Measurements from ENCODE around the gene HOXB8.

Gene HOXB8

DNA sequence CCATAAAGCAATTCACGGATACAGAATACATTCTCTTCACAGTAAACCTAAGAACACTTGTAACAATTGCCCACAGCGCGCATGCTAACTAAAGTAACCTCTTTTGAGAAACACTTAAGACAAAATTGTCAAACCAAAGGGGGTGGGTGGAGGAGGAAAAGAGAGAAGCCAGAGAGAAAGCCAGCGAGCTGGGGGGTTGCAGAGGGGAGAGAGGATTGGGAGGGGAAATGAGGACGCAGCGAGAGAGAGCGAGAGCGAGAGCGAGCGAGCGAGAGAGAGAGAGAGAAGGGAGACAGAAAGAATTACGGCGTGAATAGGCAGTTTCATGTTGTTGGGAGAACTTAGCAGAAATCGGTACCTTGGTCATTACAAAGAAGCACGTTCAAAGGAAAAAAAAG, 2.6 kb downstream of the HOXB8 start:
- ATAC-seq (ENCODE audit: low read depth) (no peak), DNase-seq (ENCODE audit: low spot score) (no peak)
- H3K36me3 ChIP-seq (ENCODE audit: low read depth), result no peaks in the 10 kb centered on the region
- peaks cover 39% of the 10 kb centered on the region for H3K27me3 ChIP-seq (ENCODE audit: insufficient read depth, poor library complexity, severe bottlenecking)
- no peaks in the 10 kb centered on the region for H3K9me3 ChIP-seq (ENCODE audit: severe bottlenecking)
- TF ChIP-seq, protein P1, sequence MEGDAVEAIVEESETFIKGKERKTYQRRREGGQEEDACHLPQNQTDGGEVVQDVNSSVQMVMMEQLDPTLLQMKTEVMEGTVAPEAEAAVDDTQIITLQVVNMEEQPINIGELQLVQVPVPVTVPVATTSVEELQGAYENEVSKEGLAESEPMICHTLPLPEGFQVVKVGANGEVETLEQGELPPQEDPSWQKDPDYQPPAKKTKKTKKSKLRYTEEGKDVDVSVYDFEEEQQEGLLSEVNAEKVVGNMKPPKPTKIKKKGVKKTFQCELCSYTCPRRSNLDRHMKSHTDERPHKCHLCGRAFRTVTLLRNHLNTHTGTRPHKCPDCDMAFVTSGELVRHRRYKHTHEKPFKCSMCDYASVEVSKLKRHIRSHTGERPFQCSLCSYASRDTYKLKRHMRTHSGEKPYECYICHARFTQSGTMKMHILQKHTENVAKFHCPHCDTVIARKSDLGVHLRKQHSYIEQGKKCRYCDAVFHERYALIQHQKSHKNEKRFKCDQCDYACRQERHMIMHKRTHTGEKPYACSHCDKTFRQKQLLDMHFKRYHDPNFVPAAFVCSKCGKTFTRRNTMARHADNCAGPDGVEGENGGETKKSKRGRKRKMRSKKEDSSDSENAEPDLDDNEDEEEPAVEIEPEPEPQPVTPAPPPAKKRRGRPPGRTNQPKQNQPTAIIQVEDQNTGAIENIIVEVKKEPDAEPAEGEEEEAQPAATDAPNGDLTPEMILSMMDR (IDR thresholded peaks at IDR 0.05; ENCODE audit: poor library complexity, severe bottlenecking), result no peak
- no peak overlapping the region for H3K27ac ChIP-seq (ENCODE audit: poor library complexity, severe bottlenecking)
- H3K4me3 ChIP-seq (ENCODE audit: severe bottlenecking), result peak overlapping the region; percentile 35
- H3K4me1 ChIP-seq (ENCODE audit: insufficient read depth, poor library complexity, severe bottlenecking), result peaks cover 5% of the 10 kb centered on the region

DNA sequence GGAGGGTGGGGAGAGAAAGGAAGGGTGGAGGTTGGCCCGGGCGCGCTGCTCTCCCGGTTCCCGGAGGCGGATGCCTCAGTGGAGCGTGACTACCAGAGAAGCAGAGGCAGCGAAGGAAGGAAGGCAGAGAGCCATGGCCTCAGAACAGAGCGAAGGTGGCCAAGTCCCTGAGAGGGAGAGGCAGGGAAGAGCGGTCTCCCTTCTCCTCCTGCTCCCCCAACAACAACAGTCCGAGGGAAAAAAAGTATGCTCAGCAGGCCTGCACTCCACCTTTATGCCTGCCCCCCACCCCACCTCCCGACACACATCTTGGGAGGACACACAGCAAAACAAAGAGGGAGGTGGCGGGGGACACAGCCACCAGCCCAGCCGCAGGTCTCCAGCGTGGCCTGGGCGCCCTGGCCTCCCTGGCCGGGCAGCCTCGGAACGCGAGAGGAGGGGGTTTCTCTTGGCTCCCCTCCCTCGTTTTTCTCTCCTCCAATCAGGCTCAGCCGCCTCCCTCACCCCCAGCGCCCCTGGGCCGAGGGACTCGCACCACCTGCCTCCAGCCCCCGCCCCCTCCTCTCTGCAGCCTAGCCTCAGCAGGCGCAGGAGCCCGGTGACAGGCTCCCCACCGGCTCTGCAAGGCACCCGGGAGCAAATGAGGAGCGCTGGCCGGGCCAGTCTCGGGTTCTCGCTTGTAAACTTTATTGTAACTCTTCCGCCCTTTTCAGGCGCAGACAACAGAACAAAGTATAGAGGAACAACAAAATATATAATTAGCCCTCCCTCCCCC, 3.2 kb downstream of the HOXB8 start:
- H3K4me1 ChIP-seq (ENCODE audit: insufficient read depth, poor library complexity, severe bottlenecking), result peaks cover 5% of the 10 kb centered on the region
- no peaks in the 10 kb centered on the region for H3K9me3 ChIP-seq (ENCODE audit: severe bottlenecking)
- peak overlapping the region; percentile 66 for H3K27ac ChIP-seq (ENCODE audit: poor library complexity, severe bottlenecking)
- TF ChIP-seq, protein P1 (IDR thresholded peaks at IDR 0.05; ENCODE audit: poor library complexity, severe bottlenecking), result no peak
- no peaks in the 10 kb centered on the region for H3K36me3 ChIP-seq (ENCODE audit: low read depth)
- H3K27me3 ChIP-seq (ENCODE audit: insufficient read depth, poor library complexity, severe bottlenecking), result peaks cover 33% of the 10 kb centered on the region
- peak overlapping the region; percentile 35 for H3K4me3 ChIP-seq (ENCODE audit: severe bottlenecking)
- peak; percentile 10; the same call in 2 of the 3 replicates for ATAC-seq (ENCODE audit: low read depth)
- no peak for DNase-seq (ENCODE audit: low spot score)

- Histone ChIP-seq H3K27me3 (ENCODE audit: insufficient read depth, poor library complexity, severe bottlenecking) (peaks cover 27% of the 10 kb centered on the region), H3K4me3 (ENCODE audit: severe bottlenecking) (peak overlapping the region; percentile 55), H3K27ac (ENCODE audit: poor library complexity, severe bottlenecking) (peak overlapping the region; percentile 66), H3K4me1 (ENCODE audit: insufficient read depth, poor library complexity, severe bottlenecking) (peaks cover 5% of the 10 kb centered on the region), H3K36me3 (ENCODE audit: low read depth) (no peaks in the 10 kb centered on the region), H3K9me3 (ENCODE audit: severe bottlenecking) (no peaks in the 10 kb centered on the region)
- no peak for DNase-seq (ENCODE audit: low spot score)
- ATAC-seq (ENCODE audit: low read depth), result peak; percentile 11; the same call in 2 of the 3 replicates
- TF ChIP-seq, protein P1 (IDR thresholded peaks at IDR 0.05; ENCODE audit: poor library complexity, severe bottlenecking), result no peak
Measured at GRCh38 chr17:48611213-48611612, 3.9 kb downstream of the HOXB8 start.

DNA sequence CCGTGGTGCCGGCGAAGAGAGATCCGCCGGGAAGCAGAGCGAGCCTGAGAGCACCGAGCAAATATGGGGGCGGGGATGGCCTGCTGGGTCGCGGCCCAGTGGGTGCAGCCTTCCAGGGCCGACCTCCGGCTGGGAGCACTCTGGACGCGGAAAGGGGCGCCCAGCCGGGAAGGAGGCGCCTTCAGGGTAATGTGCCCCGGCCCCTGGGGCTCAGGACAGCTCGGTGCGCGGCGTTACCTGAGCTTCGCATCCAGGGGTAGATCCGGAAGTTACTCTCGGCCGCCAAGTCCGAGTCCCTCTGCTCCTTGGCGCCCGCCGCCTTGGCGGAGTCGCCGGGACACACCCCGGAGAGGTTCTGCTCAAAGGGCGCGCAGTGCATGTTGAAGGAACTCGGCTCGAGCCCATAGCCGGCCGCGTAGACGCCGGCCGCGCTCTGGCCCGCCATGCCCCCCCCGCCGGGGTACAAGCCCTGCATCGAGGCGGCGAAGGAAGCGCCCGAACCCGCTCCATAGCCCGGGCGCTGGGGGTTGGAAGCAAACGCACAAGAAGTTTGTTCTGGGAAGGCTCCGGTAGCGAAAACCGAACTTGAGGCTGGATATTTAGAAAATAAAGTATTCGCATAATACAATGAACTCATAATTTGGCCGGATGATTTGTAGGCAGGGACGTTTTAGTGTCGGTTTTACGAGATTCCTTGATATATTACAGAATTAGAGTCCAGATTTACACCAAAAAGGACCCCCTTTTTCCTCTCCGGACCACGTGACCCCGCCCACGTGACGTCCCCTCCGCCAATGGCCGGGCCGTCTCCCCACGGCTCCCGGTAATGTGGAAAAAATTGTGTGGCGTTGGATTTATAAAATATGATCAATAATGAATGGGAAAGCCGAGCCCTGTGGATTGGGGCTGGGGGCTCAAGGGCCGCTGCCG, 4.5 kb downstream of the HOXB8 start, which contains the start of gene HOXB7:
HOXB7 (minus strand) TSS at position 736 of the 930 bp plus-strand sequence; CDS start at position 637, 99 bp downstream.
- Histone ChIP-seq H3K4me3 (ENCODE audit: severe bottlenecking) (peak within 1 kb of the TSS; percentile 55), H3K27ac (ENCODE audit: poor library complexity, severe bottlenecking) (peak within 1 kb of the TSS; percentile 66), H3K36me3 (ENCODE audit: low read depth) (no peaks in the 10 kb centered on the region), H3K27me3 (ENCODE audit: insufficient read depth, poor library complexity, severe bottlenecking) (peaks cover 20% of the 10 kb centered on the region), H3K4me1 (ENCODE audit: insufficient read depth, poor library complexity, severe bottlenecking) (peaks cover 5% of the 10 kb centered on the region), H3K9me3 (ENCODE audit: severe bottlenecking) (no peaks in the 10 kb centered on the region)
- no peak for DNase-seq (ENCODE audit: low spot score)
- peak; percentile 39 for ATAC-seq (ENCODE audit: low read depth)
- TF ChIP-seq, protein P1 (IDR thresholded peaks at IDR 0.05; ENCODE audit: poor library complexity, severe bottlenecking), result no peak

Data from RWPE2 (cell line).